Activated T-cell treated with anti-CD3 and anti-CD28 coated beads, Interleukin-2, amount 50 U/mL, for 4 hours (primary cell): Measurements from ENCODE around the gene PDGFRB. TPM values are rescaled to one million over a fixed set of nuclear protein-coding genes. Genes with fewer than 3 reads are reported as not detected.

Experiments
- ATAC-seq, 2 donors: fragments of 200-7000 bp; cut with Tn5 transposase; one replicate each; pipeline ENCODE4 v1.10.0; 2021
- DNase-seq: peaks from one replicate; pipeline ENCODE4 v3.0.0-alpha.2; 2020
- H3K27me3 Mint-ChIP-seq: one replicate; pipeline ENCODE4 v1.8.0; 2021; ENCODE audit warnings: low read depth, mixed read lengths
- H3K36me3 Mint-ChIP-seq: one replicate; pipeline ENCODE4 v1.8.0; 2022; ENCODE audit warnings: mixed read lengths; ENCODE audit not compliant: insufficient read depth
- H3K4me1 Mint-ChIP-seq: one replicate; pipeline ENCODE4 v1.8.0; 2021; ENCODE audit warnings: low read depth, mixed read lengths
- H3K4me3 Mint-ChIP-seq: one replicate; pipeline ENCODE4 v1.8.0; 2021; ENCODE audit warnings: mild to moderate bottlenecking, moderate library complexity, mixed read lengths
- H3K9me3 Mint-ChIP-seq: one replicate; pipeline ENCODE4 v1.8.0; 2021; ENCODE audit warnings: mixed read lengths
- total RNA-seq, 3 donors: library from RNA; stranded (reverse); gene quantifications; one replicate each; pipeline ENCODE4 v1.2.1, GENCODE V29; 2021

The PDGFRB gene
- total RNA-seq, 3 donors from 2014 or later = 0.19 to 0.40 (median 0.37) TPM

DNA sequence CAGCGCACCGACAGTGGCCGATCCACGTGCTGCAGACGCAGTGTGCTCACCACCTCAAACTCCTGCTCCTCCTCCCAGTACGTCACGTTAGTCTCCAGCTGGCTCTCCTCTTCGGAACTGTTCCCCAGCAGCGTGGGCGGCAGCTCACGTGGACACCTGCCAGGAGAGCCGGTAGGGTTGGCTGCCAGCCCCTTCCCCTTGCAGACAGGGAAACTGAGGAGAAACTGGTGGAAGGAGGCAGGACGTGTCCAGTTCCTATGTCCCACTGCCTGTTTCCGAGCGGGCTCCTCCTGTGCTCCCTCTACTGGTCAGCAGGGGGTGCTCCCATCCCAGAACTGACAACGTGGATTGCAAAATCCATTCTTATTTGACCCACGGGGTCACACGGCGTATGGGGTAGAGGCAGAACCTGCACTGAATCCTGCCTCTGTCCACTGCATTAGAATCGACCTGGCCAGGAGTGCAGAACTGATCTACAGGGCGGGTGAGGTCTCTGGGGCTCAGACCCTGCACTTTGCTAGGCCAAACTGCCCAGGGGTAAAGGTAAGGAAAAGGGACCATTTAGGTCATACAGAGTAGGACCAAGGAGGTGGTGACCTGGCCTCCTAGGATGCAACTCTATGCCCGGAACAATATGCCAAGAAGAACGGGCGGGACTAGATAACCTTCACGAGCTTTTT is 25.7 kb downstream of the PDGFRB start:
- peak; percentile 60 to 70 for ATAC-seq
- Mint-ChIP-seq H3K27me3 (no peaks in the 10 kb centered on the region), H3K36me3 (no peaks in the 10 kb centered on the region)

GRCh38 chr5:150129454-150129812 is 26.2 kb downstream of the PDGFRB start:
- H3K4me3 Mint-ChIP-seq = no peak overlapping the region
- H3K27me3 Mint-ChIP-seq = no peaks in the 10 kb centered on the region
- no peak for ATAC-seq
- no peak for DNase-seq
- H3K4me1 Mint-ChIP-seq = no peaks in the 10 kb centered on the region
- no peaks in the 10 kb centered on the region for H3K36me3 Mint-ChIP-seq
- H3K9me3 Mint-ChIP-seq = no peaks in the 10 kb centered on the region

More for the DNA sequence above, 25.7 kb downstream of the PDGFRB start:
- no peak overlapping the region for H3K4me3 Mint-ChIP-seq
- DNase-seq = peak; percentile 12
- H3K4me1 Mint-ChIP-seq = no peaks in the 10 kb centered on the region
- no peaks in the 10 kb centered on the region for H3K9me3 Mint-ChIP-seq

- no peaks in the 10 kb centered on the region for H3K36me3 Mint-ChIP-seq
- H3K4me1 Mint-ChIP-seq = no peaks in the 10 kb centered on the region
- H3K27me3 Mint-ChIP-seq = no peaks in the 10 kb centered on the region
- H3K4me3 Mint-ChIP-seq = no peak overlapping the region
- DNase-seq (no peak), ATAC-seq (no peak)
- H3K9me3 Mint-ChIP-seq = no peaks in the 10 kb centered on the region
These were observed 28.8 kb downstream of the PDGFRB start for GRCh38 chr5:150126921-150127265.

DNA sequence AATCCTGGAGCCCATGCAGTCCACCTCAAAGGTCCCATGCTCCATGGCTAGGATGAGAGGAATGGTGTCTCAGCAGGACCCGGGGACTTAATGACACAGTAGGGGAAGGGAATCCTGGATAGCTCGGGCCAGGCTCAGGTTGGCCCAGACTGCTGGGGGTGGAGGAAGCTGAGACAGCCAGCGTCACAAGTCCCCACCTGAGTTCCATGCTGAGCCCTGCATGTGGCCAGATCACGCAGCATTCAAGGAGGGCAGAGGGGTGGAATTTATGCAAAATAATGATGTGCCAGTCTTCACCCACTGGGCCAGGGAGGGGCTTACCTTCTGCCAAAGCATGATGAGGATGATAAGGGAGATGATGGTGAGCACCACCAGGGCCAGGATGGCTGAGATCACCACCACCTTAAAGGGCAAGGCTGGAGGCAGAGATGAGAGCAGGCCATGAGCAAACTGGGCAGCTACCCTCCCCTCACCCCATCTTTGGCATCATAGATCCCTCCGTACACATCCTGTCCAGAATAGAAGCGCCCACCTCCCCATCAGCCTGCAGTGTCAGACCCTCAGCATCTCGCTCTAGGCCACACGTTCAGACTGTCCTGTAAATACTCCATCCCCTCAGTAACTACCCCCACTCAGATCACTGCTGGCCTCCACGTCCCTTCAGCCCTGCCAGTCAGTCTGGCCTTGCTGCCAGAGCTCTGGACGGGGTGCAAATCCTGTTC is 29.3 kb downstream of the PDGFRB start:
- Mint-ChIP-seq H3K9me3 (no peaks in the 10 kb centered on the region), H3K36me3 (no peaks in the 10 kb centered on the region), H3K4me3 (no peak overlapping the region), H3K4me1 (no peaks in the 10 kb centered on the region), H3K27me3 (no peaks in the 10 kb centered on the region)
- no peak for ATAC-seq
- DNase-seq = no peak

- Mint-ChIP-seq H3K36me3 (no peaks in the 10 kb centered on the region), H3K4me3 (no peak overlapping the region), H3K27me3 (no peaks in the 10 kb centered on the region), H3K9me3 (no peaks in the 10 kb centered on the region), H3K4me1 (no peaks in the 10 kb centered on the region)
- ATAC-seq (no peak), DNase-seq (no peak)
These were observed 30.3 kb downstream of the PDGFRB start for GRCh38 chr5:150125334-150125733.

- DNase-seq (no peak), ATAC-seq (no peak)
- H3K4me3 Mint-ChIP-seq = no peak overlapping the region
- H3K36me3 Mint-ChIP-seq = no peaks in the 10 kb centered on the region
- no peaks in the 10 kb centered on the region for H3K9me3 Mint-ChIP-seq
- H3K27me3 Mint-ChIP-seq = no peaks in the 10 kb centered on the region
- H3K4me1 Mint-ChIP-seq = no peaks in the 10 kb centered on the region
These were observed 31.0 kb downstream of the PDGFRB start for GRCh38 chr5:150124596-150124995.

DNA sequence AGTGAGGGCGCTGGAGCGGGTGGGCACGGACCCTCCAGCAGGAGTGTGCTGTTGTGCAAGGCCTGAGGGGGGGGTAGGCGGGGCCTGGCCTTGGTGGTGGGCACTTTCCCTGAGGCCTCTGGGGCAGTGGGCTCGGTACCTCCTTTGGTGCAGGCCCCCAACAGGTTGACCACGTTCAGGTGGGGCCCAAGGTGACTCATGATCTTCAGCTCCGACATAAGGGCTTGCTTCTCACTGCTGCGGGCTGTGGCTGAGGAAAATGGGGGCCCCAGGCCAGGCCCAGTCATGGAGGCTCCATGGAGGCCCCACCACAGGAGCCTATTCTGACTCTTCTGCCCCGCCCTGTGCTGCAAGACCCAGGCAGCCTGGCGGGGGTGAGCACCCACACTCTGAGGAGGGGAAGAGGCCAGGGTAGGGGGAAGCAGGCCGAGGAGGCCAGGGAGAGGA is 31.5 kb downstream of the PDGFRB start:
- Mint-ChIP-seq H3K9me3 (no peaks in the 10 kb centered on the region), H3K4me1 (no peaks in the 10 kb centered on the region), H3K4me3 (no peak overlapping the region), H3K36me3 (no peaks in the 10 kb centered on the region), H3K27me3 (no peaks in the 10 kb centered on the region)
- DNase-seq (no peak), ATAC-seq (no peak)

DNA sequence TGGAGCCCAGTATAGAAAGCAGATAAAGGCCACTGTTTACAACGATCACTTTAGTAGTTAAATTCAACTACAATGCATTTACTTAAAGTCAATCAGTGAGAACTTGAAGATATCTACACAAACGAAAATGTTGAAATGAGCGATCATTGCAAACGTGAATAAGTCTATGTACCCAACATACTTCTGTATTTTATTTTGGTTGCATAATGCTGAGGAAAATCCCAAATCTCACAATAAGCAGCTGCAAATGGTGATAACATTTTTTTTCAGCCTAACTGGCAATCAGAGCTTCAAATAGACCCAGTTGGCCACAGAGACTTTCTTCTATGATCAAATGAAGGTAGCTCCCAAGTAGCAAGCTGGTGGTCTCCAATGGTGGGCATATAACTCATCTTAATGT is 32.1 kb downstream of the PDGFRB start:
- no peak overlapping the region for H3K4me3 Mint-ChIP-seq
- H3K9me3 Mint-ChIP-seq = no peaks in the 10 kb centered on the region
- H3K4me1 Mint-ChIP-seq = no peaks in the 10 kb centered on the region
- no peak for ATAC-seq
- no peaks in the 10 kb centered on the region for H3K36me3 Mint-ChIP-seq
- no peak for DNase-seq
- no peaks in the 10 kb centered on the region for H3K27me3 Mint-ChIP-seq

DNA sequence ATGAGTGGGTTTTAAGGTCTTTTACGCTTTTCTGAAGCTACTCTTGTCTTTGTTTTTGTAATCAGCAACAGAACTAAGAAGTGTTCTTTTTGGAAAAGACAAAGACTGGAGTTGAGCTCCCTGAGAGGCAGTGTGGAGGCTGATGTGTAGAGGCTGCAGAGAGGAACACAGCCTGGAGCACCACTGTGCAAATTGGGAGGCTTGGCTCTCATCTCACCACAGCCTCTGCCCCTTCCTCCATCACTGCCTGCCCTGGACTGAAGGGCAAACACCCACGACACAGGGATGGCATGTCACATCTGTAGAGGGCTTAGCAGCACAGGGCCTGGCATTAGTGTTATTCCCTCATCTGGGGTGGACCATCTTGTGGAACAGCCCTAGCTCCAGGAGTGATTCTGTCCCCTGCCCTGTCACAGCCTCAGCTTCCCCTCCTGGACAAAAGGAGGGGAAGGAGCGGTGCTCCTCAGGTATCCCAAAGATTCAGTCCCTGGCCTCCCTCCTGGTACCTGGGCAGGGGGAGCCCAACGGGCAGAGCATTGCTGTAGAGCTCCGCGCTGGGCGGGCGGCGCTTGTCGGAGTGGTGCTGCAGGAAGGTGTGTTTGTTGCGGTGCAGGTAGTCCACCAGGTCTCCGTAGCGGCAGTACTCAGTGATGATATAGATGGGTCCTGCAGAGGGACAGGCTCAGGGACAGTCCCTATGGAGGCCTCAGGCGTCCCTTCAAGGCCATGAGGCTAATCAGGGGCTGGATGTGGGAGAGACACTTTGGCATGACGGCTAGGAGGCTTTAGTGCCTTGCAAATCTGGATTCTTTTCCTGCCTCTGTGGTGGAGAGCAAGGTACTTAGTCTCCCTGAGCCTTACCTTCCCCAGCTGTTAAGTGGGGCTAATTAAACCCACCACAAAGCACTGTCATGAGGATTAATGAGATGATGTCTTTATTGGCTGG is 32.8 kb downstream of the PDGFRB start:
- no peaks in the 10 kb centered on the region for H3K4me1 Mint-ChIP-seq
- no peaks in the 10 kb centered on the region for H3K36me3 Mint-ChIP-seq
- DNase-seq (no peak), ATAC-seq (peak in 1 of 2 donors; percentile 9)
- no peak overlapping the region for H3K4me3 Mint-ChIP-seq
- no peaks in the 10 kb centered on the region for H3K27me3 Mint-ChIP-seq
- H3K9me3 Mint-ChIP-seq = no peaks in the 10 kb centered on the region

DNA sequence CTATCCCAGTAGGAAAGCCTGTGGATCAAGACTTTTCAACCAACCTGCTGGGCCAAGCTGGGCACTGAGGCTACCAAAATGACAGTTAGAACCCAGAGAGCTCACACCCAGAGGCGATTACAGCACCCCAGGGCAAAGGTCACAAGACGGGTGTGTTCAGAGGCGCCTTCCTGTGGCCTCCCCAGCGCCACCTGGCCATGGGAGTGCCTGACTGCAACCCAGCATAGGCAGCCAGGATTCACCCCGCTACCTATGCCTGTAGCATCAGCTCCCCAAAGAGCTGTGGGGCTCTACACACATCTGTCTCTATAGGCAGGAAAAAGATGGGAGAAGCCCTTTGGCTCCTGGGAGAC is 33.5 kb downstream of the PDGFRB start:
- H3K36me3 Mint-ChIP-seq = no peaks in the 10 kb centered on the region
- ATAC-seq = peak in 1 of 2 donors; percentile 27
- H3K4me3 Mint-ChIP-seq = no peak overlapping the region
- H3K9me3 Mint-ChIP-seq = no peaks in the 10 kb centered on the region
- H3K27me3 Mint-ChIP-seq = no peaks in the 10 kb centered on the region
- no peak for DNase-seq
- H3K4me1 Mint-ChIP-seq = no peaks in the 10 kb centered on the region

- no peaks in the 10 kb centered on the region for H3K9me3 Mint-ChIP-seq
- no peaks in the 10 kb centered on the region for H3K4me1 Mint-ChIP-seq
- DNase-seq (no peak), ATAC-seq (no peak)
- no peaks in the 10 kb centered on the region for H3K27me3 Mint-ChIP-seq
- H3K36me3 Mint-ChIP-seq = no peaks in the 10 kb centered on the region
- H3K4me3 Mint-ChIP-seq = no peak overlapping the region
These were observed 34.0 kb downstream of the PDGFRB start for GRCh38 chr5:150121448-150122157.

- Mint-ChIP-seq H3K4me3 (no peak overlapping the region), H3K36me3 (no peaks in the 10 kb centered on the region), H3K27me3 (no peaks in the 10 kb centered on the region), H3K9me3 (no peaks in the 10 kb centered on the region), H3K4me1 (no peaks in the 10 kb centered on the region)
- ATAC-seq = no peak
- no peak for DNase-seq
These were observed 34.8 kb downstream of the PDGFRB start for GRCh38 chr5:150120617-150121447.

- no peaks in the 10 kb centered on the region for H3K9me3 Mint-ChIP-seq
- ATAC-seq (no peak), DNase-seq (no peak)
- H3K27me3 Mint-ChIP-seq = no peaks in the 10 kb centered on the region
- no peaks in the 10 kb centered on the region for H3K36me3 Mint-ChIP-seq
- no peak overlapping the region for H3K4me3 Mint-ChIP-seq
- no peaks in the 10 kb centered on the region for H3K4me1 Mint-ChIP-seq
These were observed 35.6 kb downstream of the PDGFRB start for GRCh38 chr5:150120062-150120441.
